ENCODE results near the gene CR1.
"Not testable (repeated sequence)": the region's sequence is repeated elsewhere in the genome, so short reads cannot be mapped to it uniquely, and the experiment has no call there.

Gene CR1

GRCh38 chr1:207510444-207510843 lies 14.5 kb downstream of the CR1 start:
- no peak for DNase-seq

GRCh38 chr1:207514890-207515289 lies 18.9 kb downstream of the CR1 start:
- DNase-seq, result no peak

GRCh38 chr1:207516729-207517128 lies 20.8 kb downstream of the CR1 start:
- DNase-seq, result no peak

- DNase-seq, result no peak
Measured at GRCh38 chr1:207518608-207519236, 22.8 kb downstream of the CR1 start.

GRCh38 chr1:207519505-207520399 lies 23.8 kb downstream of the CR1 start:
- no peak for DNase-seq

- not testable (repeated sequence) for DNase-seq
Measured at GRCh38 chr1:207520400-207521345, 24.7 kb downstream of the CR1 start.

GRCh38 chr1:207525239-207525638 lies 29.3 kb downstream of the CR1 start:
- DNase-seq, result not testable (repeated sequence)

GRCh38 chr1:207528401-207528800 lies 32.4 kb downstream of the CR1 start:
- not testable (repeated sequence) for DNase-seq

GRCh38 chr1:207536263-207536662 lies 40.3 kb downstream of the CR1 start:
- not testable (repeated sequence) for DNase-seq

GRCh38 chr1:207546677-207547357 lies 50.9 kb downstream of the CR1 start:
- not testable (repeated sequence) for DNase-seq

- not testable (repeated sequence) for DNase-seq
Measured at GRCh38 chr1:207554823-207555222, 58.9 kb downstream of the CR1 start.

GRCh38 chr1:207565546-207566468 lies 69.8 kb downstream of the CR1 start:
- peak; percentile 22 for DNase-seq

GRCh38 chr1:207571926-207572325 lies 76.0 kb downstream of the CR1 start:
- DNase-seq, result not testable (repeated sequence)

GRCh38 chr1:207573074-207573473 lies 77.1 kb downstream of the CR1 start:
- not testable (repeated sequence) for DNase-seq

GRCh38 chr1:207575381-207575780 lies 79.4 kb downstream of the CR1 start:
- not testable (repeated sequence) for DNase-seq

- DNase-seq, result no peak
Measured at GRCh38 chr1:207578796-207579435, 83.0 kb downstream of the CR1 start.

- DNase-seq, result peak; percentile 34
Measured at GRCh38 chr1:207579436-207579799, 83.5 kb downstream of the CR1 start.

GRCh38 chr1:207581496-207582153 lies 85.7 kb downstream of the CR1 start:
- DNase-seq, result no peak

GRCh38 chr1:207589506-207589905 lies 93.5 kb downstream of the CR1 start:
- DNase-seq, result not testable (repeated sequence)

- DNase-seq, result not testable (repeated sequence)
Measured at GRCh38 chr1:207591205-207591604, 95.2 kb downstream of the CR1 start.
